ENCODE results near the gene ITCH. TPM values are rescaled to one million over a fixed set of nuclear protein-coding genes. Genes with fewer than 3 reads are reported as not detected.

The ITCH gene
- total and polyA plus RNA-seq, 9 of the 15 experiments (the other 6 are each of a cell fraction or from before 2014, with no cell fraction given) = 7.5 to 53.0 (median 22.9) TPM

GRCh38 chr20:34375977-34376430 lies 12.9 kb downstream of the ITCH start:
- intact Hi-C loops (cut with micrococcal nuclease) (no loop called here), in situ Hi-C loops (cut with MboI) (no loop called here)
- no peak for FAIRE-seq
- Histone ChIP-seq H3K4me2 (ENCODE audit: insufficient read depth, low read length) (no peak overlapping the region), H3K36me3 (ENCODE audit: control insufficient read depth, insufficient read depth, low read length) (peaks cover 53% of the 10 kb centered on the region; the same call in 2 of the 3 replicates), H3K27me3 (ENCODE audit: control insufficient read depth in 2 of 2, insufficient read depth in 2 of 2, low read length in 2 of 2) (no peaks in the 10 kb centered on the region), H3K9me3 (replicated peaks; ENCODE audit: control insufficient read depth, insufficient read depth, low read depth, low read length) (no peaks in the 10 kb centered on the region), H3K27ac (ENCODE audit: extremely low read depth, low read depth, low read length) (no peak overlapping the region), H3K4me1 (replicated peaks in 1 of 2; ENCODE audit: control insufficient read depth in 2 of 2, insufficient read depth in 2 of 2, low read length in 2 of 2) (no peaks in the 10 kb centered on the region), H4K20me1 (replicated peaks; ENCODE audit: control insufficient read depth, insufficient read depth, low read length) (no peaks in the 10 kb centered on the region; the same call in 1 of the 2 replicates), H3K79me2 (ENCODE audit: control insufficient read depth, insufficient read depth, low read length) (peaks cover 62% of the 10 kb centered on the region), H3K9ac (ENCODE audit: insufficient read depth in 1 of 2, low read depth in 2 of 2, low read length in 2 of 2) (no peak overlapping the region), H3K4me3 (no peak overlapping the region), H3K9me1 (ENCODE audit: control insufficient read depth, insufficient read depth, low read length) (no peaks in the 10 kb centered on the region), H2AFZ (ENCODE audit: low read depth, low read length) (no peak overlapping the region)
- 77% methylated on average over 4 of the region's 5 CpGs for WGBS (ENCODE audit: insufficient coverage, low coverage, missing lambda C conversion rate)
- no peak for DNase-seq (ENCODE audit: extremely low read depth in 1 of 4, low spot score in 3 of 4)
- TF ChIP-seq SRSF3 (IDR thresholded peaks at IDR 0.05; ENCODE audit: insufficient read depth, low read length) = no peak
- no peak for TF ChIP-seq CSDE1 (IDR thresholded peaks at IDR 0.05)
- no peak for TF ChIP-seq ZNF133 (CRISPR knock-in tag; IDR thresholded peaks at IDR 0.05)
- TF ChIP-seq ZSCAN32 (CRISPR knock-in tag; IDR thresholded peaks at IDR 0.05) = no peak
- no peak for TF ChIP-seq ZNF584 (CRISPR knock-in tag; IDR thresholded peaks at IDR 0.05; ENCODE audit: low read depth)
- no peak for TF ChIP-seq DACH1 (IDR thresholded peaks at IDR 0.05; ENCODE audit: partially characterized antibody)
- TF ChIP-seq ELK1 (CRISPR knock-in tag; IDR thresholded peaks at IDR 0.05) = no peak
- no peak for TF ChIP-seq TFE3 (CRISPR knock-in tag; IDR thresholded peaks at IDR 0.05)
- no peak for TF ChIP-seq GATAD2A (IDR thresholded peaks at IDR 0.05)
- TF ChIP-seq HDAC8 (tag; IDR thresholded peaks at IDR 0.05) = no peak
- TF ChIP-seq MTF1 (CRISPR knock-in tag; IDR thresholded peaks at IDR 0.05; ENCODE audit: borderline replicate concordance) = no peak
- no peak for TF ChIP-seq BRCA1 (IDR thresholded peaks at IDR 0.05)
- TF ChIP-seq BRCA1 (CRISPR knock-in tag; IDR thresholded peaks at IDR 0.05) = no peak
- no peak for TF ChIP-seq DMBX1 (CRISPR knock-in tag; IDR thresholded peaks at IDR 0.05; ENCODE audit: borderline replicate concordance)
- TF ChIP-seq SMARCE1 (IDR thresholded peaks at IDR 0.05) = no peak
- no peak for TF ChIP-seq POLR3G (IDR thresholded peaks at IDR 0.05; ENCODE audit: extremely low read depth, insufficient read length, insufficient replicate concordance)
- TF ChIP-seq RNF2 (IDR thresholded peaks at IDR 0.05) = no peak
- no peak for TF ChIP-seq ZNF23 (CRISPR knock-in tag; IDR thresholded peaks at IDR 0.05)
- TF ChIP-seq NRF1 (conservative IDR thresholded peaks at IDR 0.05 in 1 of 2, IDR thresholded peaks at IDR 0.05 in 1 of 2) = no peak
- no peak for TF ChIP-seq CREB3 (tag; conservative IDR thresholded peaks at IDR 0.05; ENCODE audit: low read depth)
- ChIA-PET CTCF (ENCODE audit: low intra/inter-chr PET ratio) (no interaction called here), POLR2A (interaction anchor here (1.1 to 2.2 kb wide), 3 partner anchors 9 to 20 kb away, joined by 3 to 8 read pairs (median 5); partner anchors contain the start of gene ITCH)
- ATAC-seq = peak; percentile 58; the same call in 2 of the 3 replicates
- BruUV-seq (replicated peaks) = no TSS peak
